OCI-LY1 (cell line): Measurements from ENCODE around the gene NPAS1.

Experiments
- CTCF ChIP-seq: fragments of 200-600 bp; sonication (generic), shearing (Covaris generic); IDR thresholded peaks from 2 replicates; pipeline ENCODE4 v1.5.1; 2017; ENCODE audit warnings: mild to moderate bottlenecking, antibody characterized with exemption, low read length, moderate library complexity, mixed read lengths
- EZH2 ChIP-seq: fragments of 200-600 bp; sonication (generic), shearing (Covaris generic); IDR thresholded peaks from 2 replicates; pipeline ENCODE4 v1.8.0; 2017; ENCODE audit warnings: borderline replicate concordance, mixed run types, mild to moderate bottlenecking, antibody characterized with exemption, low read length, moderate library complexity, mixed read lengths

- TF ChIP-seq CTCF (no peak), EZH2 (no peak)
Observed at GRCh38 chr19:47084879-47085439, 65.3 kb downstream of the NPAS1 start.
